PC-3 (cell line): Measurements from ENCODE around the gene UGT1A8.

Experiments used
- CTCF ChIP-seq: fragments of 300-600 bp; sonication (generic); conservative IDR thresholded peaks from 2 replicates; pipeline ENCODE4 v1.5.1; 2017; ENCODE audit warnings: antibody characterized with exemption, low read depth, mild to moderate bottlenecking, low read length
- EZH2 ChIP-seq: fragments of 300-600 bp; sonication (generic); IDR thresholded peaks from one replicate; pipeline ENCODE4 v1.6.1; 2017; ENCODE audit warnings: antibody characterized with exemption, mild to moderate bottlenecking, low read length; ENCODE audit not compliant: unreplicated experiment
- EZH2phosphoT487 ChIP-seq: fragments of 300-600 bp; sonication (generic); IDR thresholded peaks from 2 replicates; pipeline ENCODE4 v1.6.1; 2018; ENCODE audit warnings: mild to moderate bottlenecking, antibody characterized with exemption, low read length, borderline replicate concordance

- no peak for TF ChIP-seq CTCF
- TF ChIP-seq EZH2phosphoT487 = no peak
- no peak for TF ChIP-seq EZH2
These were observed 13.9 kb upstream of the UGT1A8 start for GRCh38 chr2:233603520-233603919.
